22Rv1 (cell line): Measurements from ENCODE around the gene HOXA3.

Experiments used
- ZFX ChIP-seq: fragments of 450-650 bp; IDR thresholded peaks from 2 replicates; pipeline ENCODE4 v1.6.1; 2017; ENCODE audit warnings: antibody characterized with exemption, borderline replicate concordance
- TF ChIP-seq, protein P1 (sequence below): fragments of 450-650 bp; IDR thresholded peaks from 2 replicates; pipeline ENCODE4 v1.5.1; 2017; ENCODE audit warnings: mild to moderate bottlenecking

DNA sequence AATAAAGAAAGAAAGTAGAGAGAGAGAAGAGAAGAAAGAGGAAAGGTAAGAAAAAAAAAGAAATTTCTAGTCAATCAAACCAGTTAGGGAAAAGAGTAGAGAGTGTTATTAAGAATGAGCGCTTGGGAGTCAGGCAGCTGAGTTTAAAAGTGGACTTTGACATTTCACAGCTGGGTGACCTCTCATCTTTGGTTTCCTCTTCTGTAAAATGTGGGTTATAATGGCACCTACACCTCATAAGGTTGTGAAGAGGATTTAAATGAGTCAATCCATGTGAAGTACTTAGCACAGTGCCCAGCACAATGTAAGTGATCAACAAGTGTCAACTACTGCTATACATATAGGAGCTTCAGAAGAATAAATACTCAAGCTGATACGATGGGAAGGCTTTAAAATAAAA lies 68.7 kb downstream of the HOXA3 start:
- TF ChIP-seq, protein P1, sequence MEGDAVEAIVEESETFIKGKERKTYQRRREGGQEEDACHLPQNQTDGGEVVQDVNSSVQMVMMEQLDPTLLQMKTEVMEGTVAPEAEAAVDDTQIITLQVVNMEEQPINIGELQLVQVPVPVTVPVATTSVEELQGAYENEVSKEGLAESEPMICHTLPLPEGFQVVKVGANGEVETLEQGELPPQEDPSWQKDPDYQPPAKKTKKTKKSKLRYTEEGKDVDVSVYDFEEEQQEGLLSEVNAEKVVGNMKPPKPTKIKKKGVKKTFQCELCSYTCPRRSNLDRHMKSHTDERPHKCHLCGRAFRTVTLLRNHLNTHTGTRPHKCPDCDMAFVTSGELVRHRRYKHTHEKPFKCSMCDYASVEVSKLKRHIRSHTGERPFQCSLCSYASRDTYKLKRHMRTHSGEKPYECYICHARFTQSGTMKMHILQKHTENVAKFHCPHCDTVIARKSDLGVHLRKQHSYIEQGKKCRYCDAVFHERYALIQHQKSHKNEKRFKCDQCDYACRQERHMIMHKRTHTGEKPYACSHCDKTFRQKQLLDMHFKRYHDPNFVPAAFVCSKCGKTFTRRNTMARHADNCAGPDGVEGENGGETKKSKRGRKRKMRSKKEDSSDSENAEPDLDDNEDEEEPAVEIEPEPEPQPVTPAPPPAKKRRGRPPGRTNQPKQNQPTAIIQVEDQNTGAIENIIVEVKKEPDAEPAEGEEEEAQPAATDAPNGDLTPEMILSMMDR, result no peak
- no peak for TF ChIP-seq ZFX
